GM21423 (cell line): ENCODE measurements around the gene KLF11.
"Not testable (repeated sequence)": the region's sequence is repeated elsewhere in the genome, so short reads cannot be mapped to it uniquely, and the experiment has no call there.

ENCODE experiments used
- ATAC-seq: cut with Tn5 transposase; IDR thresholded peaks from one replicate; pipeline ENCODE4 v1.9.1; 2021; ENCODE audit warnings: mild to moderate bottlenecking, moderate library complexity; ENCODE audit not compliant: unreplicated experiment

Gene KLF11

DNA sequence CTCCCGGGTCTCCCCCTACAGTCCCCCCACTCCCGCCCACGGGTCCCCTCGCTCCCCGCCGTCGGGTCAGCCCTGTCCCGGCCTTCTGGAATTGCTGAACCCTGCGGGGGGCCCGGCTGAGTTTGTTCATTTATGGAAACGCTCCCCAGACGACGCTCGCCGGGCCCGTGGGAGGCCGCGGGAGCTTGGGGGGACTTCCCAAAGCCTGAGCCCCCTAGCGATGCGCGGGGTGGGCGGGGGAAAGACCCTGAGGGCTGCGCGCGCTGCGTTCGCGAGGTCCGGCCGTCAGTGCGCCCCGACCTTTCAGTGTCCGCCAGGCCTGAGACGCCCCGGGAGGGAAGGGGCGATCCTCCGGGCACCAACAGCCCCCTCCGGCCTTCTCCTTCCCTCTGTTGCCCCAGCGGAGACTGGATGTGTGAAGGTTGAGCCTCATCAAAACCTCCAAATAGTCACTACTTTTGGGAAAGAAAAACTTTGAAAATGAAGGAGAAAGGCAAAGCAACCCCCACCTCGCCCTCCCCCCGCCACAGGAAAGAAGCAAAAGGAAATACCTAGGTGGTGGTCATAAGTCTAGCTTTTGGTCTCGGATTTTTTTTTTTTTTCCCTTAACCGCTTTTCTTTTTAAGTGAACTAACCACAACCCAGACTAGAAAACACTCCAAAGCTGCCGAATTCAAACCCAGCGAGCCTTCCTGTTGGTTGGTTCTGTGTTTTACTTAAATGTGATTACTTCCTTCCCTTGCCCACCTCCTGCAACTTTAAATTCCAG, 37.4 kb downstream of the KLF11 start:
- ATAC-seq: peak; percentile 17

DNA sequence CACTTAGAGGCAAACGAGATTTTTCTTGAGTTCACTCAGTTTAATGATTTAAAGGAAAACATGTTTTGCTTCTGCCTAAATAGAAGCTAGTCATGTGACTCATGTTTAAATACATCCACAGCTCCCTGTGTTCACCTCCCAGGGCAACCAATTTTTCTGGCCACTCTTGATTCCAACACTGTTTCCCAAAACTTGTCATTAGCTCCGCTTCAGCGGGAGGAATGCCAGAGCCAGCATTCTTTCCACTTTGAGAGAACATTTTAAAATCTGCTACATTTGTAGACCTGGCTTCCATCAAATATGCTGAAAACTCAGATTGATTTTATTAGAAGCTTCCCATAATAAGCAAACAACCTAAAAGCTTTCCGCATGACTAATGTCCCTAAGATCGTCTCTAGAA, 39.7 kb downstream of the KLF11 start:
- no peak for ATAC-seq

DNA sequence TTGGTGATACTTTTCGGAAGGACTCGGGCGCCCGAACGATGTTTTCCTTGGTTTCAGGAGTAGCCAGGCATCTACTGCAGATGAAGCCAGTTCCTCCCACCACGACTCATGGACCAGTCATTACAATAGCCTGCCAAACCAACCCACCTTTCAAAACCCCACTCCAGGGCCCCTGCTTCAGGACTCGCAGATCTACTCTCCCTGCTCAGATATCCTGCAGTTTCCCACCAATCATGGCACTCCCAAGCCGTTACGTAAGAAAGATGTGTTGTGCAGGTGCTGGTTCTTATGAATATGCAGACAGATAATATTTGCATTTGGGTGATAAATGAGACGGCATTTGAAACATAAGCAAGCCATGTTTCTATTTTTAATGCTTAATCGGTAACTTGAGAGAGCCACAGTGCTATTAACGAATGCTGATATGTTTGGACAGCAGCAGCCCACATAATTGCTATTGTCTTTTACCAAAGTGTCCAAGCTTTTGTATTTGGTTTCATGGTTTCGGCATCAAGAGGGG, 40.4 kb downstream of the KLF11 start:
- peak; percentile 25 for ATAC-seq

DNA sequence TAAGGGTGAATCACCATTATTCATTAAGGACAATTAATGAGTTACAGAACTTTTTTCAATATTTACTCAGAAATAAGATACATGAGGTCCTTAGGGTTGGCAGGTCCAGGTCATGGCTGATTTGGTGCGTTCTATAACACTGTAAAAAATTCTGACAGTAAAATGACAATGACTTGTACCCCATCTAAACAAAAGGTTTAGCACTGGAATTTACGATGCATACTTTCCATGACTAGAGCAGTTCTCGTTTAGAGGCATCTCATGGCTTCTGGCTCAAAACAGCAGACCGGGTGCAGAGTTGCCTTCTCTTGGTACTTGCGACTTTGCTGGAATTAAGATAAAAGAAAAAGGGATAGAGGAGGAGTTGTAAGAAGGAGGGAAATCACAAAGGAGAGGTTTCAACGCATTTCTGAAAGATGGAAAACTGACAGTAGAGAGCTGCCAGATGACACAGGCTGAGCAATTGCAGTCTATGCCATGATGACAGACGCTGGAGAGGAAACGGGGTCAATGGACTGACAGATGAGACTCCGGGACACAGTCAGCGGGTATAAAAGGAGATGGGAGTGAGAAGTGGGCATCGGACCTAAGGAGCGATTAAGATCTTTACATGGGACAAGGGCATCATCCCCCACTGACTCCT, 41.0 kb downstream of the KLF11 start:
- no peak for ATAC-seq

DNA sequence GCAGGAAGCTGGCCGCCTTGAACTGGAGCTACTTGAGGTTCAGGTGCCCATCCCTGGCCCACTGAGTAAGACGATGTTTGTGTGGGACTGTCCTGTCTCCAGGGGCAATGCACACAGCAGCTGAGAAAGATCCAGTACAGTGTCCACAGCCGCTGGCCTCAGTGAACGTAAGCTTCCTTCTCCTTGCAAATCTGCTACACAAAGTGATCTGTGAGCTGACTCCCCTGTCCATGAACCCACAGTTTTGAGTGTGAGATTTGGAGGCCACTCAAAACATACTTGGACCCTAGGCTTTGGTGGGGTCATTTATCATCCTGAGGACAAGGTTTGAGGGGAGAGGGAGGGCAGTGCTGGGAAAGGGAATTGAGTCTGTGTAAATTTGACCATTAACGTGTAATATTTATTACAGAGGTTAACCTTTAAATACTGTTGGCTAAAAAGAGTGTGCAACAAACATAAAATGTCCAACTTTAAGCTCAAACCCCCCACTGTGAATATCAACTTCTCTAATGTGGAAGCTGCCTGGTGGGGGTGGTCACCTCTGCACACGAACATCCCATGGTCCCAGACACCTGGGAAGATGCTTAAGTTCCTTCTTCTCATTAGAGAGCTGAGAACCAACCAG, 41.8 kb downstream of the KLF11 start:
- no peak for ATAC-seq

DNA sequence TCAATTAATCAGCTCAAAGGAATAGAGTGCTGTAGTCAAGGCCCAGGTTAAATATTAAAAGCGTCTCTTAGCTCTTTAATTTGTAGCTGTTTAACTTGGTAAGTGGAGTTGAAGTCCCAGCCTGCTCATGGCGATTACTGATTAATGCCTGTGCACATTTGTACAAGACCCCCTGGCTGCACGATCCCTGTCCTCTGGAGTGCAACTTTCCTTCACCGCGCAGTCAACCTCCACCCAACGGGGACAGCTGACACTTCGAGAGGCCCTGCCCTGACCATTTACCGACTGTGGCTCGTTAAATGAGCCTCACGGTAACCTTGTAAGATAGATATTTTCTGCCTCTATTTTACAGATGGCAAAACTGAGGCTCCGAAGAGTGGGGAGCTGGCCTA, 42.3 kb downstream of the KLF11 start:
- ATAC-seq: no peak

DNA sequence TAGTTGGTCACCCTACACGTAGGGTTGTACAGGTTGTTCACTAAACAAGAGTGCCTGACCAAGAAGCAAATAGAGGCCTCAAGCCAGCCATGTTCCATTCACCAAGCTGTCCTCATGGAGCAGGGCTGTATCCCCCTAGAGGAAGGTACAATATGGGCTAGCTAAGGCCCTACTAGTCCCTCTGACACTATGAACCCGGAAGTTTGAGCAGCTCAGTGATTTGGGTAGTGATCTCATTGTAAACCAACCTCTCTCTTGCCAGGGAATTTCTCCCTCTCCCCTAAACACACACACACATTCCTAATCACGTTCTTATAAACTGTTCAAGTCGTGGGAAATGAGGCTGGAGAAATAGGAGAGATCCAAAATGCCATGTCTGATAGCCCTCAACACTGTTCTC, 43.6 kb downstream of the KLF11 start:
- ATAC-seq: no peak

DNA sequence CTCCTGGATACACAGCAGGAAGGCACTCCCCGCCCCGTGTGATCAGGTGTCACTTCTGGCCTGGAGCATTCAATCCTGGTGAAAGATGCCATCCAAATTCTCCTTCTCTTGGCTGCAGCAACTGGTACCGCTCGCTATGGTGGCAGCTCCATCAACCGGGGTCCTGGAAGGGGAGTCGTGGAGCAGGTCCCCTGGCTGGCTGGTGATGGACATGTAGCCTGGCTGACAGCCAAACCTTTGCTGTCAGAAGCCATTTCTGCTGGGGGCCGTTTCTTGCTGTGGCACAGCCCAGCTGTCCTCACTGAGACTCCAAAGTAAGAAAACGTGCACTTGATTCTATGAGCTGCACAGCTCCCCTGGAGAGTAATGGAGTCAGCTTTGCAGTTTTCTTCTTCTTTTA, 44.0 kb downstream of the KLF11 start:
- ATAC-seq: no peak

DNA sequence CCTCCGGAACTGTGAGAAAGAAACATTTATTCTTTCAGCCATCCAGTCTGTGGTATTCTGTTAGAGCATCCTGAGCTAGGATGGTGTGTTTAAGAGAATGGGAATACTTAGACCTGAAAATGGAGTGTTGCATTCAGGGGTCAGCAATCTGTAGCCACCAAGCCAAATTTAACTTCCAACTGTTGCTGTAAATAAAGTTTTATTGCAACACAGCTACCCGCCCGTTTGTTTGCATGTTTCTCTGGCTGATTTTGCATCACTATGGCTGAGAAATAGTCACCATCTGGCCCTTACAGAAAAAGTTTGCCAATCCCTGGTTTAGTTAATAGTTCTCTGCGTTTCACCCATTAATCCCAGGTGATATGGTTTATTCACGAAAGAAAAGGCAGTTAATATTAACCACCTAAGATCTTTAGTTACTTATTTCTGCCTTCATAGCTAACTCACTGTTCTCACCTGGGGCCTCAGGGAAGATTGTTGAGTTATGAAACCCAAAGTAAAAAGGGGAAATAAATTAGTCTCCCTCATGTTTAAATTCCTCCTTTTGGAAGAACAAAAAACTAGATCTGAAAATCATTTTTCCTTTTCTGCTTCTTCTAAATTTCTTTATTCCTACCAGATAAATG, 46.3 kb downstream of the KLF11 start:
- peak; percentile 45 for ATAC-seq

DNA sequence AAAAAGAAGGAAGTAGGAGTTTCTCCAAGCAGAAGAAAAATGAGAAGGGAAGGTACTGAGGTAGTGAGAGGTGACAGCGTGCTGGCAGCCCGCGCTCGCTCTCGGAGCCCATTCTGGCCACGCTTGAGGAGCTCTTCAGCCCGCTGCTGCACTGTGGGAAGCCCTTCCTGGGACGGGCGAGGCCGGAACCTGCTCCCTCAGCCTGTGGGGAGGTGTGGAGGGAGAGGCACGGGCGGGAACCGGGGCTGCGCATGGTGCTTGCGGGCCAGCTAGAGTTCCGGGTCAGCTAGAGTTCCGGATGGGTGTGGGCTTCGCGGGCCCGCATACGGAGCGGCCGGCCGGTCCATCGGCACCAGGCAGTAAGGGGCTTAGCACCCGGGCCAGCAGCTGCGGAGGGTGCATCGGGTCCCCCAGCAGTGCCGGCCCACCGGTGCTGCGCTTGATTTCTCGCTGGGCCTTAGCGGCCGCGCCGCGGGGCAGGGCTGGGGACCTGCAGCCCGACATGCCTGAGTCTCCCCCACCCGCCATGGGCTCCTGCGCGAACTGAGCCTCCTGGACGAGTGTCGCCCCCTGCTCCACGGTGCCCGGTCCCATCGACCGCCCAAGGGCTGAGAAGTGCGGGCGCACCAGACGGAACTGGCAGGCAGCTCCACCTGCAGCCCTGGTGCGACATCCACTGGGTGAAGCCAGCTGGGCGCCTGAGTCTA, 48.0 kb downstream of the KLF11 start:
- peak; percentile 30 for ATAC-seq

DNA sequence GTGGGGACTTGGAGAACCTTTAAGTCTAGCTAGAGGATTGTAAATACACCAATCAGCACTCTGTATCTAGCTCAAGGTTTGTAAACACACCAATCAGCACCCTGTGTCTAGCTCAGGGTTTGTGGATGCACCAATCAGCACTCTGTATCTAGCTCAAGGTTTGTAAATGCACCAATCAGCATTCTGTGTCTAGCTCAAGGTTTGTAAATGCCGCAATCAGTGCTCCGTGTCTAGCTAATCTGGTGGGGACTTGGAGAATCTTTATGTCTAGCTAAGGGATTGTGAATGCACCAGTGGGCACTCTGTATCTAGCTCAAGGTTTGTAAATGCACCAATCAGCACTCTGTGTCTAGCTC, 48.5 kb downstream of the KLF11 start:
- ATAC-seq: not testable (repeated sequence)

DNA sequence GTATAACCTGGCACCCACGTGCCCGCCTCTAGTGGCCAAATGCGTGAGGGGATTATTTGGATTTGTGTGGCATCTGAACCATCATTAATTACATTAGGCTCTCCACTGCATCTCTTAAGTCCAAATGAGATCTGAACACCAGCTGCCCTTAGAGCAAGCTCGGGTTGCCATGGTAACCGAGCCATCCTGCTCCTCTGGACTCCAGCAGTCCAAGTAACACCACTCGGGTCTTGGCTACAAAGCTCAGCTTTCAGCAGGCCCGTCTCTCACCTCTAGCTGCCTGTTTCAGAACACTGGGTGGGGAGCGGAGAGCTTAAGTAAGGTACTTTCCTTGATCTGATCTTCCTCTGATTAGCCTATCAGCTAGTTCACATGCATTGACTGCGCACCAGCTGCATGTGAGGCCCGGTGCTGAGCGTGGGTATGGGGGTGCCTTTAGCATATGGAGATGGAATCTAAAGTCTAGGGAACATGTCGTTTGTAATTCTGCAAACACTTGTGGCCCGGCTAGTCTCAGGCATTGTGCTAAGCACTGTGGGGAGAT, 51.0 kb downstream of the KLF11 start:
- no peak for ATAC-seq

DNA sequence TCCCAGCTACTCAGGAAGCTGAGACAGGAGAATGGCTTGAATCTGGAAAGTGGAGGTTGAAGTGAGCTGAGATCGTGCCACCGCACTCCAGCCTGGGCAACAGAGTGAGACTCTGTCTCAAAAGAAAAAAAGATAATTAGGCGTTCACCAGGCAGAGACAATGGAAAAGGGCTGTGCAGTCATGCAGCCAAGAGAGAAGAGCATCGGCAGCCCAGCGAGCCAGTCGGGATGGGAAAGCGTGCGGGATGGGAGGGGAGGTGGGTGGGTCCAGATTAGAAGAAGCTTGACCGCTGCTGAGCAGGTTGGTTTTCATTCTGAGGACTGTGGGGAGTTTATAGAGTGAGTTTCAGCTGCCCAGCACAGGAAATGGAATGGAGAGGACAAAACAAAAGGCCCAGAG, 51.8 kb downstream of the KLF11 start:
- ATAC-seq: no peak

DNA sequence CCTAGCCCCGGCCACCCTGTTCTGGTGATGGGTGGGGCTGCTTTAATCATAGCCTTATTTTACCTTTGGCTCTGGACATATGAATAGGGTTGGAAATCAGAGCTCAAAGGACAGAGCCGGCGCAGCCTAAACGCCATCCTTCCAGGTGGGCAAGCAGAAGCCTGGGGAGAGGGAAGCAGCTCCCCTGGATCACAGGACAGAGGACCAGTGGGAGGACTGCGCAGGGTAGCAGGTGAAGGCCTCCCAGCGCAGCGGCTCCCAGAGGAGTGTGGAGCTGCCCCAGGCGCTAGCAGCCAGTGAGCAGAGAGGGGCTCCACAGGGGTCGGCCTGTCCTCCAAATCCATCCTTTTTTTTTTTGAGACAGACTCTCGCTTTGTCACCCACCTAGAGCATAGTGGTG, 53.3 kb downstream of the KLF11 start:
- ATAC-seq: no peak

DNA sequence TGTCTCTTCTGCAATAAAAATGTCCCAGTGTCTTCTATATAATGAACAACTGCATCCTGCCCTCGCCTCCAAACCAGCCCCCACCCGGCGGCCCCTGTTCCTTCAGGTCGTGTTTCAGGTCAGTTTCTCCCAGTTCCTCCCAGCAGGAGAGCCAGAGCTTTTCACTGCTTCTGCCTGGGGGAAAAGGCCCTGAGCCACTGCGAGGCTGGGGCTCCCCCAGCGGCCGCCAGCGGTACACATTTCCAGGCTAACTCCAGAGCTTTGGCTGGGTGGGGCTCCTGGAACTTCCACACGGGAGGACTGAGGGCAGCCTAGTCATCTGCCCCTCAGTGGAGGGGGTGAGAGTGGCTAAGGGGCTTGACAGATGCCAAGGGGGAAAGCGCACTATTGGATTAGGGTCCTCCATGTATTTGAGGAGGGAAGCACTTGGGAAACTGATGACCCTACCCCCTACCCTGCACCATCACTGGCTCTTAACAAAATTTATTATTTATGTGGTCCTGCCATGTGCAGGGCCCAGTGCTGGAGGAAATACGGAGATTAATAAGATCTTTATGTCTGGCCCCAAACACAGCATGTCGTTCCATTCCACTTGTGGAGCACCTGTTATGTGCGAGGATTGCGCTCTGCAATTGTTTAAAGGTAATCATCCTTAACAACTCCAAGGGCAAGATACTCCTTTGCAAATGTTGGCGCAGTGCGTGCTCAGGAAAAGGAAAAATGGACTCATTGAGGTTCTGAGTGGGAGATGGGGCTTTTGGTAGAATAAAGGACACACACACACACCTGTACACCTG, 54.2 kb downstream of the KLF11 start:
- ATAC-seq: peak; percentile 69

DNA sequence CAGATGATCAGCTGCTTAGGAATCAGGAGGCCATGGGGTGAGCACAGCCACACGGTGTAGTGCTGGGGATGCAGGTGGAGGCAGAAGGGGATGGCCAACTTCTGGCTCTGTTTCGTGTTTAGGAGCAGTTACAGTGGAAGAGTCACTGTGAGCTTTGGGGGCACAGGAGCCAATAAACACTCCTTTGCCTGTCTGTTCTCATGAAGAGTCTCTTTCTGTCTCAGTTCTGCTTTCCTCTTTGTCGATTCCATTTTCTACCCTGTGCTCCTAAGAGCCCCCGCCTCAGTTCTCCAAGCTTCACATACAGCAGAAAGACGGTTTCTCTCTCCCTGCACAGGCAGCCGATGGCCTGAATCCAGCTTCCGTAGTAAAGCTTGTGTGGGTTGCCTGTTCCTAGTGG, 58.1 kb downstream of the KLF11 start:
- no peak for ATAC-seq

DNA sequence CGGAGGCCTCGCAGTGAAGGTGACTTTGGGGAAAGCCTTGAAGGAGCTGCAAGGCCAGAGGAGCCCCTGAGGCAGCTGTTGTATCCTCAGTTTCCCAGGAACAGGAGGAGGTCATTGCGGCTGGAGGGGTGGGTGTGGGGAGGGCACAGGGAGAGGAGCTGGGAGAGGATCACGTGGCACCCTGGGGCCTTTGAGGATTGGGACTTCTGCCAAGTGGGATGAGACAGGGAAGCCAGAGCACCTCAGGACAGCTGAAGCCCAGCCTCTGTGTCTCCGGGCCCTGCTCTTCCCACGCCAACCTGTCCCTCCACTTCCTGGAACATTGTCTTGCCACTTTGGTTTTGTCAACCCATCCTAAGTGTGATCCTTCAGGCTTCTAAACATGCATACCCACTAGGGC, 59.8 kb downstream of the KLF11 start:
- ATAC-seq: no peak
